ENCODE data around the gene BRAP. TPM values are rescaled to one million over a fixed set of nuclear protein-coding genes. Genes with fewer than 3 reads are reported as not detected.
A peak's percentile ranks its signal among the peaks of the same experiment; 100 is the strongest.
"Not testable (repeated sequence)": the region's sequence is repeated elsewhere in the genome, so short reads cannot be mapped to it uniquely, and the experiment has no call there.

The BRAP gene
- total RNA-seq, 6 donors from 2014 or later: 11.0 to 17.8 (median 15.5) TPM

DNA sequence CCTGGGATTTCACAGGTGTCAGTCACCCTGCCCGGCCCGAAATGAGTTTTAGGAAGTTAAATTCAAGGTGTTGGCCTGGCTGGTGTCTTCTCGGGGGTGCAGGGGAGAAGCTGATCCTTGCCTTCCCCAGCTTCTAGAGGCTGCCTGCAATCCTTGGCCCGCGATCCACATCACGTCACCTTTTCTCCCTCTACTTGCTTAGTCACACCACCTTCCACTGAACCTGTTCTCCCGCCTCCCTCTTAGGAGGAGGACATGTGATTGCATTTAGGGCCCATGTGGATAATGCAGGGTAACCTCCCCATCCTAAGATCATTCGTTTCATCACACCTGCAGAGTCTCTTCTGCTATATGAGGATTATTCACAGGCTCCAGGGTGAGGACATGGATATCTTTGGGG is 61.2 kb downstream of the BRAP start:
- DNase-seq: peak in 1 of 2 donors; percentile 52

DNA sequence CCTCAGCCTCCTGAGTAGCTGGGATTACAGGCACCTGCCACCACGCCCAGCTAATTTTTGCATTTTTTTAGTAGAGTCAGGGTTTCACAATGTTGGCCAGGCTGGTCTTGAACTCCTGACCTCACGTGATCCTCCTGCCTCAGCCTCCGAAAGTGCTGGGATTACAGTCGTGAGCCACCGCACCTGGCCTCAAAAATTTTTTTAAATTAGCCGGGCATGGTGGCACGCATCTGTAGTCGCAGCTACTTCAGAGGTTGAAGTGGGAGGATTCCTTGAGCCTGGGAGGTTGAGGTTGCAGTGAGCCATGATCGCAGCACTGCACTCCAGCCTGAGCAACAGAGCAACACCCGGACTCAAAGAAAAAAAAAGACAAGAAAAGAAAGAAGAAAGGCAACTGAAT is 67.9 kb downstream of the BRAP start:
- not testable (repeated sequence) for H3K9me3 ChIP-seq; H3K4me3 ChIP-seq; DNase-seq; H3K27ac ChIP-seq; H3K27me3 ChIP-seq; H3K4me1 ChIP-seq; H3K36me3 ChIP-seq; ATAC-seq (ENCODE audit: low FRiP score in 2 of 2)
- WGBS, 2 donors: 91 to 95% methylated on average over 10 of the region's 10 CpGs

More for the DNA sequence above, 61.2 kb downstream of the BRAP start:
- no peak overlapping the region for H3K27ac ChIP-seq
- no peaks in the 10 kb centered on the region for H3K36me3 ChIP-seq
- H3K4me1 ChIP-seq: no peaks in the 10 kb centered on the region
- TF ChIP-seq POLR2AphosphoS5 (IDR thresholded peaks at IDR 0.05) (no peak), EP300 (IDR thresholded peaks at IDR 0.05) (no peak), POLR2A (IDR thresholded peaks at IDR 0.05) (no peak)
- TF ChIP-seq, protein P1, sequence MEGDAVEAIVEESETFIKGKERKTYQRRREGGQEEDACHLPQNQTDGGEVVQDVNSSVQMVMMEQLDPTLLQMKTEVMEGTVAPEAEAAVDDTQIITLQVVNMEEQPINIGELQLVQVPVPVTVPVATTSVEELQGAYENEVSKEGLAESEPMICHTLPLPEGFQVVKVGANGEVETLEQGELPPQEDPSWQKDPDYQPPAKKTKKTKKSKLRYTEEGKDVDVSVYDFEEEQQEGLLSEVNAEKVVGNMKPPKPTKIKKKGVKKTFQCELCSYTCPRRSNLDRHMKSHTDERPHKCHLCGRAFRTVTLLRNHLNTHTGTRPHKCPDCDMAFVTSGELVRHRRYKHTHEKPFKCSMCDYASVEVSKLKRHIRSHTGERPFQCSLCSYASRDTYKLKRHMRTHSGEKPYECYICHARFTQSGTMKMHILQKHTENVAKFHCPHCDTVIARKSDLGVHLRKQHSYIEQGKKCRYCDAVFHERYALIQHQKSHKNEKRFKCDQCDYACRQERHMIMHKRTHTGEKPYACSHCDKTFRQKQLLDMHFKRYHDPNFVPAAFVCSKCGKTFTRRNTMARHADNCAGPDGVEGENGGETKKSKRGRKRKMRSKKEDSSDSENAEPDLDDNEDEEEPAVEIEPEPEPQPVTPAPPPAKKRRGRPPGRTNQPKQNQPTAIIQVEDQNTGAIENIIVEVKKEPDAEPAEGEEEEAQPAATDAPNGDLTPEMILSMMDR (IDR thresholded peaks at IDR 0.05): no peak
- ATAC-seq (ENCODE audit: low FRiP score in 2 of 2): no peak
- no peaks in the 10 kb centered on the region for H3K27me3 ChIP-seq
- WGBS, 2 donors: 87 to 90% methylated on average over 8 of the region's 8 CpGs
- no peaks in the 10 kb centered on the region for H3K9me3 ChIP-seq
- H3K4me3 ChIP-seq: no peak overlapping the region

DNA sequence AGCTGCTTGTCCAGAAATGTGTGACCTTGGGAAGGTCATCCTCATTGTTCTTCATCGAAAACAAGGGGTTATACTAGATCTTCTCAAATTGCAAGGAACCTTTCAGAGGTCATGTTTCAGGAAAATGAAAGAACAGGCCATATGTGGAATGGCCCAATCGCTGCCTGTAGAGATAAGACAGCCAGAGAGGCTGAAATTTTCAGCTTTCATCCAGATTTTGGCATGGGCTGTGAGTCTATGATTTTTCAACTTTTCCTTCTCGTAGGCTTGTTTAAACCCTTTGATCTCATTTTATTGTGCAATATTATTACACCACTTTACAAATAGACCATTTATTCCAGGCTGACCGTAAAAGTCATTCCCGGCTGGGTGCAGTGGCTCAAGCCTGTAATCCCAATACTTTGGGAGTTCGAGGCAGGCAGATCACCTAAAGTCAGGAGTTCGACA is 69.6 kb downstream of the BRAP start:
- DNase-seq: no peak

DNA sequence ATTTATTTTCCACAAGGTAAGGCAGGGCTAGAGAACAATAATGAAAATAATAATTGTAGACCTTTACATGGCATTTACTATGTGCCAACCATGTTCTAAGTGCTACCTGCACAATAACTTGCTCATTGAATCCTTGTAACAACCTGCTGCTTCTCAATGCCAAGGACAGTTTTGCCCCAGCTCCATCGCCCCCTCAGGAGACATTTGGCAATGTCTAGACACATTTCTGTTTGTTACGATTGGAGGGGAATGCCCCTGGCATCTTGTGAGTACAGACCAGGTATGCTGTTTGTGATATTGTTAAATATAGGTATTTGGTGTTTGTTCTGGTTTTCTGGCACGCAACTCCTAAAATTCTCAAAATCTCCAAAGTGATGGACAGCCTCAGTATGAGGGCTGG is 78.5 kb downstream of the BRAP start:
- TF ChIP-seq, protein P1 (IDR thresholded peaks at IDR 0.05): no peak
- TF ChIP-seq POLR2AphosphoS5 (IDR thresholded peaks at IDR 0.05) (no peak), POLR2A (IDR thresholded peaks at IDR 0.05) (no peak), EP300 (IDR thresholded peaks at IDR 0.05) (no peak)
- Histone ChIP-seq H3K4me1 (no peaks in the 10 kb centered on the region), H3K9me3 (no peaks in the 10 kb centered on the region), H3K27ac (no peak overlapping the region), H3K27me3 (no peaks in the 10 kb centered on the region), H3K36me3 (no peaks in the 10 kb centered on the region), H3K4me3 (no peak overlapping the region)
- 76 to 83% methylated on average over 3 of the region's 3 CpGs for WGBS, 2 donors
- ATAC-seq (ENCODE audit: low FRiP score in 2 of 2): no peak
- DNase-seq: no peak

More for the DNA sequence above, 69.6 kb downstream of the BRAP start:
- H3K27me3 ChIP-seq: no peaks in the 10 kb centered on the region
- H3K27ac ChIP-seq: peak overlapping the region in 2 of 4 donors; percentile 11 to 30
- H3K9me3 ChIP-seq: no peaks in the 10 kb centered on the region
- no peaks in the 10 kb centered on the region for H3K36me3 ChIP-seq
- H3K4me1 ChIP-seq: peaks cover 0 to 6% (median 2%) of the 10 kb centered on the region in 4 donors
- ATAC-seq (ENCODE audit: low FRiP score in 2 of 2): peak in 1 of 2 donors; percentile 85
- 69 to 73% methylated on average over 7 of the region's 7 CpGs for WGBS, 2 donors
- no peak overlapping the region for H3K4me3 ChIP-seq
- TF ChIP-seq EP300 (IDR thresholded peaks at IDR 0.05) (no peak), POLR2A (IDR thresholded peaks at IDR 0.05) (no peak), POLR2AphosphoS5 (IDR thresholded peaks at IDR 0.05) (no peak)
- TF ChIP-seq, protein P1 (IDR thresholded peaks at IDR 0.05): no peak

DNA sequence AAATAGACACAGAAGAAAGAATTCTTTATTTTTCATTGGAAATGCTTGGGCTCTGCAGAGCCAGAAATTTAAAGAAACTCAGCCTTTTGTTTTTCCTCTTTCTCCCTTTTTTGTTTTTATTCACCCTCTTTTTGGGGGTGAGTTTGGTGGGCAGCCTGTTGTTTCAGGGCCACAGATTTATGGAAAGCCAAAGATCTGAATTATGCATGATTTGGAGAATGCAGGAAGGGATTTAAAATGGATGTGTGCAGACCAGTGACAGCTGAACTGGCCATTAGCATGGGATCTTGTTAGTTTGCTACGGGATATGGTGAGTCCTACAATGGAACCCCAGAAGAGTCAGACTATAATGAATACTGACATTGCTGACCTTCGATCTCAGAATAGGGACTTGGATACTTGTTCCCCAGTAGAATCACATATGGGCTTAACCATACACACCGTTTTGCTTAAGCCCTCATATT is 79.0 kb downstream of the BRAP start:
- no peaks in the 10 kb centered on the region for H3K36me3 ChIP-seq
- WGBS, 2 donors: 75 to 90% methylated on average over 3 of the region's 3 CpGs
- H3K4me1 ChIP-seq: no peaks in the 10 kb centered on the region
- ATAC-seq (ENCODE audit: low FRiP score in 2 of 2) (no peak), DNase-seq (no peak)
- H3K9me3 ChIP-seq: no peaks in the 10 kb centered on the region
- H3K27ac ChIP-seq: no peak overlapping the region
- no peak overlapping the region for H3K4me3 ChIP-seq
- TF ChIP-seq, protein P1 (IDR thresholded peaks at IDR 0.05): no peak
- TF ChIP-seq EP300 (IDR thresholded peaks at IDR 0.05) (no peak), POLR2A (IDR thresholded peaks at IDR 0.05) (no peak), POLR2AphosphoS5 (IDR thresholded peaks at IDR 0.05) (no peak)
- no peaks in the 10 kb centered on the region for H3K27me3 ChIP-seq
